Measurements from ENCODE around the gene CDC42. TPM values are rescaled to one million over a fixed set of nuclear protein-coding genes. Genes with fewer than 3 reads are reported as not detected.

The CDC42 gene
- total and polyA plus RNA-seq, 2 of the 13 experiments (the other 11 are each of a cell fraction or from before 2014, with no cell fraction given), result 138 to 237 TPM

GRCh38 chr1:22025368-22026155 is 26.9 kb upstream of the CDC42 start (continued):
- TF ChIP-seq SALL1 (CRISPR knock-in tag; IDR thresholded peaks at IDR 0.05) (peak; percentile 66; the same call in 1 of the 2 replicates), ZNF770 (CRISPR knock-in tag; IDR thresholded peaks at IDR 0.05) (no peak; the same call in 1 of the 2 replicates), GATA4 (IDR thresholded peaks at IDR 0.05; ENCODE audit: borderline replicate concordance, low read depth) (no peak), SIN3A (IDR thresholded peaks at IDR 0.05; ENCODE audit: borderline replicate concordance, low read depth, low read length) (peak; percentile 75; the same call in 1 of the 2 replicates), HNRNPL (IDR thresholded peaks at IDR 0.05; ENCODE audit: low read depth, low read length) (no peak), ETV6 (CRISPR knock-in tag; conservative IDR thresholded peaks at IDR 0.05) (no peak), RFX1 (IDR thresholded peaks at IDR 0.05) (no peak), RORA (CRISPR knock-in tag; IDR thresholded peaks at IDR 0.05) (no peak), SP140L (CRISPR knock-in tag; IDR thresholded peaks at IDR 0.05; ENCODE audit: borderline replicate concordance) (no peak), MAZ (IDR thresholded peaks at IDR 0.05; ENCODE audit: borderline replicate concordance, low read depth, low read length) (no peak), MAZ (CRISPR knock-in tag; IDR thresholded peaks at IDR 0.05; ENCODE audit: low read depth) (no peak), ZBED4 (CRISPR knock-in tag; IDR thresholded peaks at IDR 0.05; ENCODE audit: borderline replicate concordance) (no peak), ZNF775 (CRISPR knock-in tag; IDR thresholded peaks at IDR 0.05; ENCODE audit: borderline replicate concordance) (no peak), KLF12 (CRISPR knock-in tag; IDR thresholded peaks at IDR 0.05; ENCODE audit: borderline replicate concordance) (peak; percentile 73; the same call in 1 of the 2 replicates), FOXM1 (CRISPR knock-in tag; IDR thresholded peaks at IDR 0.05) (no peak), MYPOP (CRISPR knock-in tag; IDR thresholded peaks at IDR 0.05) (no peak), ZNF354B (CRISPR knock-in tag; IDR thresholded peaks at IDR 0.05) (no peak), PLSCR1 (CRISPR knock-in tag; IDR thresholded peaks at IDR 0.05; ENCODE audit: borderline replicate concordance) (no peak), SNAI1 (CRISPR knock-in tag; IDR thresholded peaks at IDR 0.05; ENCODE audit: borderline replicate concordance) (no peak), ZFP90 (CRISPR knock-in tag; IDR thresholded peaks at IDR 0.05; ENCODE audit: borderline replicate concordance) (peak; percentile 63; the same call in 1 of the 2 replicates), ONECUT2 (CRISPR knock-in tag; IDR thresholded peaks at IDR 0.05) (no peak)

Measured in HepG2 (cell line).